Adipocyte (in vitro differentiated cells): ENCODE measurements around the gene LRRC47.

Source experiments
- DNase-seq: peaks from one replicate; pipeline ENCODE4 v3.0.0-alpha.2; 2015; ENCODE audit warnings: low read depth
- H3K27me3 ChIP-seq: replicated peaks from 2 replicates; pipeline ENCODE4 v1.7.0; 2013; ENCODE audit warnings: mild to moderate bottlenecking, low read length, moderate library complexity; ENCODE audit not compliant: control insufficient read depth, insufficient read depth
- H3K36me3 ChIP-seq: 2 replicates; pipeline ENCODE4 v1.7.0; 2013; ENCODE audit warnings: low read length, mild to moderate bottlenecking, moderate library complexity; ENCODE audit not compliant: control insufficient read depth, insufficient read depth, severe bottlenecking
- H3K4me1 ChIP-seq: 2 replicates; pipeline ENCODE4 v1.7.0; 2013; ENCODE audit warnings: mild to moderate bottlenecking, low read length, moderate library complexity; ENCODE audit not compliant: control insufficient read depth, insufficient read depth
- H3K4me3 ChIP-seq: 2 replicates; pipeline ENCODE4 v1.7.0; 2013; ENCODE audit warnings: mild to moderate bottlenecking, low read length, moderate library complexity
- H3K9ac ChIP-seq: 2 replicates; pipeline ENCODE4 v1.7.0; 2013; ENCODE audit warnings: mild to moderate bottlenecking, low read length, moderate library complexity
- H3K9me3 ChIP-seq: 2 replicates; pipeline ENCODE4 v1.7.0; 2013; ENCODE audit warnings: mild to moderate bottlenecking, low read length, moderate library complexity; ENCODE audit not compliant: control insufficient read depth

Gene LRRC47

GRCh38 chr1:3767328-3767925 is 28.9 kb downstream of the LRRC47 start:
- no peak for DNase-seq
- Histone ChIP-seq H3K36me3 (no peaks in the 10 kb centered on the region), H3K27me3 (peaks cover 70% of the 10 kb centered on the region), H3K9ac (no peak overlapping the region), H3K4me1 (peaks cover 5% of the 10 kb centered on the region), H3K9me3 (no peaks in the 10 kb centered on the region), H3K4me3 (no peak overlapping the region)

GRCh38 chr1:3763351-3764125 is 32.8 kb downstream of the LRRC47 start:
- Histone ChIP-seq H3K4me3 (no peak overlapping the region), H3K27me3 (peaks cover 59% of the 10 kb centered on the region), H3K4me1 (no peaks in the 10 kb centered on the region), H3K9me3 (peaks cover 13% of the 10 kb centered on the region), H3K36me3 (no peaks in the 10 kb centered on the region), H3K9ac (no peak overlapping the region)
- DNase-seq = no peak

DNA sequence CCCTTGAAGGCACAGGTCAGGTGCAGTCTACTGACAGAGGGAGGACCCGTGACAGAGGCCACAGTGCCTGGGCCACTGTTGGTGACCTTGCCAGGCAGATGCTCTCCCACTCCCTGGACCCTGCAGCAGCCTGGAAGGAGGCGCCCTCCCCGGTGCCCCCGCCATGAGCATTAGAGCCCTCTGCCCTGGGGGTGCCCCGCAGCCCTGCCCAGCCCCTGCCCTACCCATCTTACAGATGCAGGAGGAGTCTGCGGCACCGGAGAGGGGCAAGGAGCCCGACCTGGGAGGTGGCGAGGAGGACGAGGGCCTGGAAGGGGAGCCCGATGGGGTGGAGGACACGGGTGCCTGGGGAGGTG is 33.4 kb downstream of the LRRC47 start:
- Histone ChIP-seq H3K9ac (no peak overlapping the region), H3K4me3 (no peak overlapping the region), H3K4me1 (no peaks in the 10 kb centered on the region), H3K36me3 (no peaks in the 10 kb centered on the region), H3K27me3 (peaks cover 53% of the 10 kb centered on the region), H3K9me3 (peaks cover 13% of the 10 kb centered on the region)
- DNase-seq = no peak

GRCh38 chr1:3762151-3762872 is 34.0 kb downstream of the LRRC47 start:
- no peaks in the 10 kb centered on the region for H3K36me3 ChIP-seq
- H3K27me3 ChIP-seq = peaks cover 50% of the 10 kb centered on the region
- H3K4me1 ChIP-seq = no peaks in the 10 kb centered on the region
- H3K9ac ChIP-seq = no peak overlapping the region
- DNase-seq = no peak
- H3K4me3 ChIP-seq = no peak overlapping the region
- peaks cover 13% of the 10 kb centered on the region for H3K9me3 ChIP-seq

DNA sequence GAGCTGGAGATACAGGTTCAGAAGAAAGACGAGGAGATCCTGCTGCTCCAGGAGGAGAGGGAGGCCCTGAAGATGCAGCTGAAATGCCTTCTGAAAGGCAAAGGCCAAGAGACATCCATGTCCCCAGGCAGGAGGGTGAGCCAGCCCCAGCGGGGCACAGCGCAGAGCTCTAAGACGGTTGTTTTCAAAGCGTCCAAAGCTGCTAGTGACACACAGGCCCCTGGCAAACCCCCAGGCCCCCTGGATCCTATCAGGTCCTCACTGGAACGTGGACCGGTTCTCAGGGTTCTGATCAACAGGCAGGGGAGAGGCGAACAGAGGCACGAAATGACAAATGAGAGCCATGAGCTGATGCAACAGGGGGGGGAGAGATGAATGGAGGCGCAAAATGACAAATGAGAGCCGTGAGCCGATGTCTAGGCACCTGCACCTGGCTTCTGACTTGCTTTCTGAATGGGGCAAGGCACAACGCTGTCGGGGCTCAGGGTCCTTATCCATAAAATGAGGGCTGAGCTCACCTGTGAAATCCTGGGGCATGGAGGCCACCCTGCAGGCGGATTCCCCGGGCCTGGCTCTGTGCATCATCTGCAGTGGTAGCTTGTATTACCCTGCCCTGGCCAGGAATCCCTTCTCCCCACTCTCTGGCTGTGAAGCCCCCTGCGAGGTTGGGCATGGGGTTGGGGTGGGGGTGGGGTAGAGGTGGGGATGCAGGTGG is 34.8 kb downstream of the LRRC47 start:
- Histone ChIP-seq H3K4me1 (no peaks in the 10 kb centered on the region), H3K4me3 (no peak overlapping the region), H3K27me3 (peaks cover 52% of the 10 kb centered on the region), H3K36me3 (no peaks in the 10 kb centered on the region), H3K9me3 (peaks cover 13% of the 10 kb centered on the region), H3K9ac (no peak overlapping the region)
- DNase-seq = no peak

GRCh38 chr1:3759796-3760195 is 36.5 kb downstream of the LRRC47 start:
- no peak for DNase-seq

GRCh38 chr1:3759164-3759563 is 37.1 kb downstream of the LRRC47 start:
- Histone ChIP-seq H3K36me3 (no peaks in the 10 kb centered on the region), H3K4me1 (no peaks in the 10 kb centered on the region), H3K27me3 (peaks cover 51% of the 10 kb centered on the region), H3K9ac (no peak overlapping the region), H3K9me3 (peaks cover 13% of the 10 kb centered on the region), H3K4me3 (no peak overlapping the region)
- DNase-seq = no peak

More at GRCh38 chr1:3759796-3760195, 36.5 kb downstream of the LRRC47 start:
- Histone ChIP-seq H3K9me3 (peaks cover 13% of the 10 kb centered on the region), H3K4me3 (no peak overlapping the region), H3K9ac (no peak overlapping the region), H3K36me3 (no peaks in the 10 kb centered on the region), H3K4me1 (no peaks in the 10 kb centered on the region), H3K27me3 (peaks cover 52% of the 10 kb centered on the region)

GRCh38 chr1:3756394-3756793 is 39.9 kb downstream of the LRRC47 start:
- no peak for DNase-seq
- Histone ChIP-seq H3K4me1 (no peaks in the 10 kb centered on the region), H3K4me3 (no peak overlapping the region), H3K9me3 (peaks cover 13% of the 10 kb centered on the region), H3K27me3 (peaks cover 56% of the 10 kb centered on the region), H3K9ac (no peak overlapping the region), H3K36me3 (no peaks in the 10 kb centered on the region)

- no peak for DNase-seq
- H3K9ac ChIP-seq = no peak overlapping the region
- no peaks in the 10 kb centered on the region for H3K36me3 ChIP-seq
- H3K9me3 ChIP-seq = no peaks in the 10 kb centered on the region
- peaks cover 55% of the 10 kb centered on the region for H3K27me3 ChIP-seq
- H3K4me1 ChIP-seq = no peaks in the 10 kb centered on the region
- H3K4me3 ChIP-seq = no peak overlapping the region
Measured at GRCh38 chr1:3753656-3754454, 42.4 kb downstream of the LRRC47 start.

- Histone ChIP-seq H3K4me3 (no peak within 1 kb of the TSS), H3K9me3 (no peaks in the 10 kb centered on the region), H3K27me3 (peaks cover 55% of the 10 kb centered on the region), H3K36me3 (no peaks in the 10 kb centered on the region), H3K9ac (no peak within 1 kb of the TSS), H3K4me1 (peaks cover 3% of the 10 kb centered on the region)
- DNase-seq = no peak
Measured at GRCh38 chr1:3752400-3752945, 43.8 kb downstream of the LRRC47 start, which contains the start of gene CCDC27. Gene CCDC27 (plus strand): TSS chr1:3752450. CDS start chr1:3752482, 32 bp downstream.
